ENCODE measurements around the gene ABI2. TPM values are rescaled to one million over a fixed set of nuclear protein-coding genes. Genes with fewer than 3 reads are reported as not detected.

The ABI2 gene
- total and polyA plus RNA-seq, 2 donors from 2014 or later: 26.7 to 66.6 TPM

GRCh38 chr2:203354966-203355365, 26.8 kb downstream of the ABI2 start:
- DNase-seq: no peak
- no peak for TF ChIP-seq CTCF (IDR thresholded peaks at IDR 0.05; ENCODE audit: borderline replicate concordance, extremely low read depth, insufficient read depth)
- intact Hi-C loops (cut with DNase I): no loop called here
- H3K9ac ChIP-seq (ENCODE audit: low read length in 3 of 3): no peak overlapping the region
- H3K4me3 ChIP-seq (ENCODE audit: low read length in 3 of 3): no peak overlapping the region
- no peaks in the 10 kb centered on the region for H3K36me3 ChIP-seq (ENCODE audit: control insufficient read depth in 2 of 3, insufficient read depth in 3 of 3, low read length in 3 of 3)
- H3K27me3 ChIP-seq (ENCODE audit: control insufficient read depth, insufficient read depth, low read length): no peaks in the 10 kb centered on the region
- FAIRE-seq: no peak
- no peaks in the 10 kb centered on the region for H3K4me1 ChIP-seq (ENCODE audit: control insufficient read depth in 2 of 3, insufficient read depth in 2 of 3, low read depth in 1 of 3, low read length in 3 of 3)
- H3K9me3 ChIP-seq (ENCODE audit: control insufficient read depth in 2 of 3, insufficient read depth in 1 of 3, low read length in 3 of 3): no peaks in the 10 kb centered on the region
- H3K27ac ChIP-seq (ENCODE audit: low read depth in 2 of 2, low read length in 2 of 2): no peak overlapping the region

- DNase-seq: no peak
- H3K36me3 ChIP-seq (ENCODE audit: control insufficient read depth in 2 of 3, insufficient read depth in 3 of 3, low read length in 3 of 3): no peaks in the 10 kb centered on the region
- no peak for TF ChIP-seq CTCF (IDR thresholded peaks at IDR 0.05; ENCODE audit: borderline replicate concordance, extremely low read depth, insufficient read depth)
- intact Hi-C loops (cut with DNase I): no loop called here
- H3K9ac ChIP-seq (ENCODE audit: low read length in 3 of 3): no peak overlapping the region
- H3K9me3 ChIP-seq (ENCODE audit: control insufficient read depth in 2 of 3, insufficient read depth in 1 of 3, low read length in 3 of 3): no peaks in the 10 kb centered on the region
- no peaks in the 10 kb centered on the region for H3K27me3 ChIP-seq (ENCODE audit: control insufficient read depth, insufficient read depth, low read length)
- no peak overlapping the region for H3K4me3 ChIP-seq (ENCODE audit: low read length in 3 of 3)
- H3K4me1 ChIP-seq (ENCODE audit: control insufficient read depth in 2 of 3, insufficient read depth in 2 of 3, low read depth in 1 of 3, low read length in 3 of 3): peaks cover 0 to 5% (median 0%) of the 10 kb centered on the region in 3 donors
- no peak for FAIRE-seq
- H3K27ac ChIP-seq (ENCODE audit: low read depth in 2 of 2, low read length in 2 of 2): no peak overlapping the region
Measured at GRCh38 chr2:203359450-203359849, 31.3 kb downstream of the ABI2 start.

- no peaks in the 10 kb centered on the region for H3K36me3 ChIP-seq (ENCODE audit: control insufficient read depth in 2 of 3, insufficient read depth in 3 of 3, low read length in 3 of 3)
- no peak overlapping the region for H3K4me3 ChIP-seq (ENCODE audit: low read length in 3 of 3)
- no peaks in the 10 kb centered on the region for H3K9me3 ChIP-seq (ENCODE audit: control insufficient read depth in 2 of 3, insufficient read depth in 1 of 3, low read length in 3 of 3)
- DNase-seq (no peak), FAIRE-seq (no peak)
- intact Hi-C loops (cut with DNase I): no loop called here
- TF ChIP-seq CTCF (IDR thresholded peaks at IDR 0.05; ENCODE audit: borderline replicate concordance, extremely low read depth, insufficient read depth): no peak
- peaks cover 0 to 5% (median 0%) of the 10 kb centered on the region in 3 donors for H3K4me1 ChIP-seq (ENCODE audit: control insufficient read depth in 2 of 3, insufficient read depth in 2 of 3, low read depth in 1 of 3, low read length in 3 of 3)
- no peaks in the 10 kb centered on the region for H3K27me3 ChIP-seq (ENCODE audit: control insufficient read depth, insufficient read depth, low read length)
- H3K27ac ChIP-seq (ENCODE audit: low read depth in 2 of 2, low read length in 2 of 2): no peak overlapping the region
- H3K9ac ChIP-seq (ENCODE audit: low read length in 3 of 3): no peak overlapping the region
Measured at GRCh38 chr2:203360833-203361430, 32.7 kb downstream of the ABI2 start.

GRCh38 chr2:203361495-203361894, 33.3 kb downstream of the ABI2 start:
- no peak for FAIRE-seq
- no peaks in the 10 kb centered on the region for H3K9me3 ChIP-seq (ENCODE audit: control insufficient read depth in 2 of 3, insufficient read depth in 1 of 3, low read length in 3 of 3)
- H3K36me3 ChIP-seq (ENCODE audit: control insufficient read depth in 2 of 3, insufficient read depth in 3 of 3, low read length in 3 of 3): no peaks in the 10 kb centered on the region
- intact Hi-C loops (cut with DNase I): no loop called here
- no peak for TF ChIP-seq CTCF (IDR thresholded peaks at IDR 0.05; ENCODE audit: borderline replicate concordance, extremely low read depth, insufficient read depth)
- peaks cover 0 to 5% (median 0%) of the 10 kb centered on the region in 3 donors for H3K4me1 ChIP-seq (ENCODE audit: control insufficient read depth in 2 of 3, insufficient read depth in 2 of 3, low read depth in 1 of 3, low read length in 3 of 3)
- H3K4me3 ChIP-seq (ENCODE audit: low read length in 3 of 3): no peak overlapping the region
- H3K27me3 ChIP-seq (ENCODE audit: control insufficient read depth, insufficient read depth, low read length): no peaks in the 10 kb centered on the region
- DNase-seq: peak in 1 of 5 donors; percentile 25
- H3K27ac ChIP-seq (ENCODE audit: low read depth in 2 of 2, low read length in 2 of 2): no peak overlapping the region
- no peak overlapping the region for H3K9ac ChIP-seq (ENCODE audit: low read length in 3 of 3)

Data from kidney (tissue), 14 donors.